Left ventricle myocardium superior (tissue), 1 donor: ENCODE measurements around the gene C1QTNF1. TPM values are rescaled to one million over a fixed set of nuclear protein-coding genes. Genes with fewer than 3 reads are reported as not detected.

Experiments used
- ATAC-seq: fragments of 200-7000 bp; cut with Tn5 transposase; one replicate; pipeline ENCODE4 v1.9.1; 2020; ENCODE audit warnings: mild to moderate bottlenecking, moderate library complexity
- DNase-seq: peaks from one replicate; pipeline ENCODE4 v3.0.0-alpha.2; 2020
- intact Hi-C: fragments of 100-400 bp; cut with micrococcal nuclease; formaldehyde crosslinking; loops from one replicate; pipeline ENCODE4 v1.11.0; 2022
- total RNA-seq: library from RNA; stranded (reverse); fragmentation: NEBNext Ultra II Directional; extraction: Animal tissue kit (Norgen Biotek cat#: 25700); gene quantifications from one replicate; pipeline ENCODE4 v1.2.1, GENCODE V29; 2021
- donor health status: DM: no; HTN: yes; CAD: no; lungs with severe emphysema.

C1QTNF1 gene
- total RNA-seq, 1 donor from 2014 or later: 247 TPM

DNA sequence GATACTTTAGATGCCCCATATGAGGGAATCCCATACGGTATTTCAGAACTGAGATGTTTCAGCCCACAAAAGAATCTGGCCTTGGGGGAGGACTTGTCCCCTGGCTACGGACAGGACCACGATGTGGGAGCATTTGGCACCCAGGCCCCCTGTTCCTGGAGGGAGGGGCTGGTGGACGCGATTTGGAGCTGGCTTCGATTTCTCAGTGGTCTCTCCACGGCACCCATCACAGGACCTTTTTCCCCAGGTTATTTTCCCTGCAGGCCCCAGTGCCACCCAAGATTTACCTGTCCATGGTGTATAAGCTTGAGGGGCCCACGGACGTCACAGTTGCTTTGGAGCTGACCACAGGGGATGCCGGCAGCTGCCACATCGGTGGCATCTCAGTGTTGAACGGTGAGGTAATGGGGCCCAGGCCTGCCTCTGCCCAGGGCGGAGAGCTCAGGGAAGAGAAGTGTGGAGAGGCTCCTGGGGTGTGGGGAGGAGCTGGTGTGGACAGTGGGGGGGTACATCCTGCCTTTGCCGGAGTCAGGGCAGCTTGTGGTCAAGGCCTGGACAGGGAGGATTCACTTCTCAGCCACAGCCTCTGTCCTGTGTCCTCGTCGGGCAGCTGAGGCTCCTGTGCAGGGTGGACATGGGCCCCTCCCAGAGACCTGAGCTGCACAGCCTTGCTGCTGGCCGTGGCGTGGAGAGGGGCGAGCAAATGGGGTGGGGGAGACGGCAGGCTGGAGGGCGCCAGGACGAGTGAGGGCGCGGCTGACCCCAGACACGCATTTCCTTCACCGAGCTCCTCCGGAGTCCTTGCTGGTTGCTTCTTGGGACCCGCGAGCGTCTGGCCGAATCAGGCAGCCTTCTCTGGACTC lies 60.6 kb downstream of the C1QTNF1 start:
- ATAC-seq: no peak
- DNase-seq: peak; percentile 18
- intact Hi-C loops: no loop called here

DNA sequence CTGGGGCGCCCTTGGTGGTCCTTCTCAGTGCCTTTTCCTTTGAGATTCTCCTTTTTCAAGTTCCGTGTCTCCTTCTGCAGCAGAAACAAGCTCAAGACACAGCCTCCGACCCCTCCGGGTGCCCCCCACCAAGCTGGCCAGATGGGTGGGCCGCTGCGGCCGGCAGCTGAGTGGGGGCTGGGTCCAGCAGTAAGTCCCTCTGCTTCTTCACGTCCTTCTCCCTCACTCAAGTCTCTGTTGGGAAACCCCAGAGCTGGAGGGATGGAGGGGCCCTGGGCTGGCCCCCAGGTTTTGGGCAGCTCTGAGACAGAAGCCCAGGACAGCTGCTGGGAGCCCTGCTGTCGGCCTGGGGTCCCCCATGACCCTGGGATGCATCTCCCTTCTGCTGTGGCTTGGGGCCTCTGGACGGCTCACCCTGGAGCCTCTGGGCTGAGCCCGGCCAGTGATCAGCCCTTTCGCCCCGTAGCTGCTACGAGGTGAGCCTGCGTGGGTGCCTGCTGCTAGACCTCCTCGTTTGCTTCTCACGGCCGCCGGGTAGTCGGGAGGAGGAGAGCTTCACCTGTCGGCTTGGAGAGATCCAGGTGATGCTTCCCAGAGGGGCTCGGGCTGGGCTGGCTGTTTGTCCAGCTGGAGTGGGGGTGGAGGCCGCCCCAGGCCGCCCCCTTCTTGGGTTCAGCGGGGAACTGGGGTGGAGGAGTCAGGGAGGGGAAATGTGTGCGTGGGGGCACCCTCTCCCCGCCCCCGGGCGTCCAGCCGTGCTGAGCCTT lies 61.4 kb downstream of the C1QTNF1 start:
- intact Hi-C loops: no loop called here
- DNase-seq (peak; percentile 23), ATAC-seq (no peak)

DNA sequence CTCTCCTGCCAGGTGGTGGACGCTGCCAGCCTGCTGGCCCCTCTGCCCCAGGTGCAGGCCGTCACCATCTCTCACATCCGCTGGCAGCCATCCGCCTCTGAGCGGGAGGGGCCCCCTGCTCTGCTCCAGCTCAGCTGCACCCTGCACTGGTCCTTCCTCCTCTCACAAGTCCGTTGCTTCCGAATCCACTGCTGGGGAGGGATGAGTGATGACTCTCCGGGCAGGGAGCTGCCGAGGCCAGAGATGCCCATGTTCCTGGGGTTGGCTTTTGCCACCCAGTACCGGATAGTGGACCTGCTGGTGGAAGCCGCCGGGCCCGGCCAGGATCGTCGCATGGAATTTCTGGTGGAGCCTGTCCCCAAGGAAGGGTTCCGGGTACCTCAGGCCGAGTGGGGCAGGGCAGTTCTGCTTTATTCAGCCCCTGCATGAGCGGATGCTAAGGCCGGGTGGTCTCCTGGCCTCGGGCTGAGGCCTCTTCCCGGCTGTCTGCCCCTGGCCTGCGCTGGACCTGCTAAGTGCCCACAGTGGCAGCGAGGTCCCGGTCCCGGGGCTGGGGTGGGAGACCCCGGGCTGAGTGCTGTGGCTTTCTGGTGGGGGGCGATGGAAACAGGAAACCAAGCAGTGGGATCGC lies 62.1 kb downstream of the C1QTNF1 start:
- intact Hi-C loops: no loop called here
- peak; percentile 25 for DNase-seq
- ATAC-seq: no peak

DNA sequence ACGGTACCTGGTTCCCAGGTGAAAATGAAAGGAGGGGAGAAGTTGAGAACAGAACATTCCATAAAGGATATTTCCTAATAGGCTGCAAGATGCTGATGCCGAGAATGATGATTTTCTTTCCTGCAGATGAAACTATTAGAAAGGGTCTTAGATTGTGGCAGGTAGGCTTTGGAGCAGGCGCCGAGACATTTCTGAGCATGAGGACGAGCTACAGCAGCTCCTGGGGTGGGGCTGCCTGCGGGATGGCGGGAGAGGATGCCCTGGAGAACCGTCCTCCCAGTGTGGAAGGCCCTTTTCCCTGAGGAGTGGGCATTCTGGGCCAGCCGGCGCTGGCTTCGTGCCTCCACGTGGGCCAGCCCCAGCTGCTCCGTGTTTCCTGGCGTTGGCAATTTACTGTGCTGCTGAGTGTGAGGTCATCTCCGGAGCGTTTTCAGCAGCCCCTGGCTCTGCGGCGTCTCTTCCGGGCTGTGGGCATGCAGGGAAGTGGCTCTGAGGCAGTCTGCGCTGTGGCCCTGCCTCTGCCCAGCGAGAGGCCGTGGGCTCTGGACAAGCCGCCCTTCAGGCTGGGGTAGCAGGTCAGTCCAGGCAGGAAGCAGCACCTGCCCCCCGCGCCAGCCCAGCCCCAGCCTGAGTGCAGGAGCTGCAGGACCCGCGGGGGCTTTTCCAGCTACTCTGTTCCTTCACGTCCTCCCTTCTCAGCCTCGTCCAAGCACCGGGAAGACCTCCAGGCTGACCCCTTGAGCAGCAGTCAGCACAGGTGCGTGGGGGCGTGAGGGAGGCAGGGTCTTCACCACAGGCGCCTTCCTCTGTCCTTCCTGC lies 62.8 kb downstream of the C1QTNF1 start:
- DNase-seq: peak; percentile 26
- intact Hi-C loops: no loop called here
- no peak for ATAC-seq

DNA sequence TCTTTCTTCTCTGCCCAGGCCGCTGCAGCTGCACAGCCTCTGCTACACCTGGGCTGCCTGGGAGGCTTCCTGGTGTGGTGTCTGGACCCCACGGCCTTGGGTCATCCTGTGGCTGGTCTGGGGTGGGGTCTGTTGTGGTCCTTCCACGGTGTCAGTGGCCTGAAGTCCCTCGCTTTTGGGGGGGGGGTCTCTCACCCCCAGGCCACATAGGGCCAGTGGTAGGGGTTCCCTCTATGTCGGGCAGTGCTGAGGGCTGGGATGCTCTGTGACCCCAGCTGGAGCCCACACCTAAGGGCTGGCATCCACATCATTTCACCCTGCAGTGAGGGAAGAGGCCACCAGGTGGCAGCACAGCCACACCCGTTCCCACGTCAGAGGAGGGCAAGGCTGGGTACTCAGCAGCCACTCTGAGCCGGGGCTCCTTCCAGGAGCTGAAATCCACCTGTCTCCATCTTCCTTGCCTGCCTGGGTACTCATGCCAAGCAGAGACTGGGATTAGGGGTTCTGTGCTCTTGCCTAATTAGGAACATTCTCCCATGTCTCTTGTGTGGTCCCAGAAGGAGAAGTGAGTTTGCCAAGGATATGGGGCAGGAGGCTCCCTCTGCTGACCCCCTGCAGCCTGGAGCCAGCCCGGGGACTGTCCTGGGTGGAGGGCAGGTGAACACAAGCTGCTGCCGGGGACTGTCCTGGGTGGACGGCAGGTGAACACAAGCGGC lies 63.6 kb downstream of the C1QTNF1 start:
- intact Hi-C loops: no loop called here
- peak; percentile 69 for ATAC-seq
- peak; percentile 82 for DNase-seq

DNA sequence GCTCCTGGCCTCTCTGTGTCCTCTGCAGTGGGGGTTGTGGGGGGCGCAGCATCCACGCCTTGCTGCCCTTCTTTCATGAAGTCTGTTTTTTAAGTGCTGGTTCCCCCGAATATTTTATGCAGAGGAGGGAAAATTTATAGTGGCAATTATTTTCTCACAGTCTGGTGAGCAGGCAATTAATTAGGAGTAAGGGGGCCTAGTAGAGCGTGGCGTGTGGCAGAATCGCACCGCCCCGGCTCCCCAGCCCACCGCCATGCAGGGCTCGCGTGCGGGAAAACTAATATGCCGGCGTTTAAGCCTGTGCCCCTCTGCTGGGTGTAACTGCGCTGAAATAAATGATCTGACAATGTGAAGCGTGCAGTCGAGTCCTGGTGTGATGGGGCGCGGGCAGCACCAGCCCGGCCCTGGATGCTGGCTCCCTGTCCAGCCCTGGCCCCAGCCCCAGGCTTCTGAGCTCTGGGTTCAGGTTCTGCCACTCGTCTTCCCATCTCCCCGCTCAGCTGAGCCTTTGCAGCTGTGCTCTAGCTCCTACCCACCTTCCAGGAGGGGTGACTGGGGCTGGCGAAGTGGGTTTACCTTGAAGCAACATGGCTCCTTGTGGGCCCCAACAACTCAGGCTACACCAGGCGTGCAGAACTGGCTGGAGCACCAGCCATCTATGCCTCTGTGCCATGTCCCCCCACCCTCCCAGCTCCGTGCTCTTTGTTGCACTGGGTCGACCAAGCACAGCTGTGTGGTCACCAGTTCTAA lies 64.5 kb downstream of the C1QTNF1 start:
- intact Hi-C loops: no loop called here
- DNase-seq: peak; percentile 25
- ATAC-seq: no peak

DNA sequence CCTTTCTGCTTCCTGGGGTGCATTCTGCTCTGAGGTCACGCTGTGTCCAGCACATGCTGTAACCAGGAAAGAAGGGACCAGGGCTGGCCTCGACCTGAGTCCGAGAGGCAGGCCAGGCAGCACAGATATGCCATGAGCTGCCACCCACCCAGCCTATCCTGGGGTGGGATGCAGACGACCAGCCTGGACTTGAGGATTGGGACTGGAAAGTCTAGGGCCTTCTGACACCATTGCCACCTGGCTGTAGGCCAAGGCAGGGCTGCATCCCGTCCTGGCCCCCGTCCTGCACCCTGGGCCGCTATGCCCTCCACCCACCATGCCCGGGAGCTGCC lies 65.0 kb downstream of the C1QTNF1 start:
- intact Hi-C loops: no loop called here

DNA sequence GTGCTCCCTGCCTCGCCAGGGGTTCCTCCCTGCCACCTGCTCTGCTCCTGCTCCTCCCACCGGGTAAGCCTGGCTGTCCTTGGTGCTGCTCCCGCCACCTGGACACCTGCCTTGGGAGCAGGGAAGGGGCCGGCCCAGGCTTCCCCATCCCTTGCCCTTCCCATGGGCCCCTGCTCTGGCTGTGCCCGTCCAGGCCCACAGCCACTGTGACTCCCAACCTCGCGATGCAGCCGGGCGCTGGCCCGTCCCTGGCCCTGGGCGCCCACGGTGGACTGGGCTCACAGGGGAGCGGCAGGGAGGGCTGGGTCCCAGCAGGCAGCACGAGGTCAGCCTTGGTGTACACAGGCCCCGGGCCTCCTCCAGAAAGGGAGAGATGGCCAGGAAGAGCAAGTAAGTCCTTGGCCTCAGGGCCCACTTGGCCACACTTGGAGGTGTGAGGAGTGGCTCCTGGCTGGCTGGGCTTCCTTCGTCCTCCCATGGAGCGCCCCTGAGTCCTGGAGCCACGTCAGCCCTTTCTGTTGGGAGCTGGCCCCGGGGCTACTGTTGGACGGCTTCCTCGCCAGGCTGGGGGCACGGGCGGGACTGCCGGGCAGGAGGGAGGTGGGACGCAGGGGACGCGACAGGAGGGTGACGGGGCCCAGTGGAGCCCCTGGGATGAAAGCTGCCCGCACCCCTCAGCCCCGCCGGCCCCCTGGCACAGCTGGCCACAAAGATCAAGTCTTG lies 65.9 kb downstream of the C1QTNF1 start:
- no peak for DNase-seq
- intact Hi-C loops: loop anchor here (10.0 kb wide), 1 partner anchor 305 kb away; no protein-coding TSS in a partner anchor
- peak; percentile 3 for ATAC-seq

More for the DNA sequence above, 65.0 kb downstream of the C1QTNF1 start:
- DNase-seq (no peak), ATAC-seq (no peak)

DNA sequence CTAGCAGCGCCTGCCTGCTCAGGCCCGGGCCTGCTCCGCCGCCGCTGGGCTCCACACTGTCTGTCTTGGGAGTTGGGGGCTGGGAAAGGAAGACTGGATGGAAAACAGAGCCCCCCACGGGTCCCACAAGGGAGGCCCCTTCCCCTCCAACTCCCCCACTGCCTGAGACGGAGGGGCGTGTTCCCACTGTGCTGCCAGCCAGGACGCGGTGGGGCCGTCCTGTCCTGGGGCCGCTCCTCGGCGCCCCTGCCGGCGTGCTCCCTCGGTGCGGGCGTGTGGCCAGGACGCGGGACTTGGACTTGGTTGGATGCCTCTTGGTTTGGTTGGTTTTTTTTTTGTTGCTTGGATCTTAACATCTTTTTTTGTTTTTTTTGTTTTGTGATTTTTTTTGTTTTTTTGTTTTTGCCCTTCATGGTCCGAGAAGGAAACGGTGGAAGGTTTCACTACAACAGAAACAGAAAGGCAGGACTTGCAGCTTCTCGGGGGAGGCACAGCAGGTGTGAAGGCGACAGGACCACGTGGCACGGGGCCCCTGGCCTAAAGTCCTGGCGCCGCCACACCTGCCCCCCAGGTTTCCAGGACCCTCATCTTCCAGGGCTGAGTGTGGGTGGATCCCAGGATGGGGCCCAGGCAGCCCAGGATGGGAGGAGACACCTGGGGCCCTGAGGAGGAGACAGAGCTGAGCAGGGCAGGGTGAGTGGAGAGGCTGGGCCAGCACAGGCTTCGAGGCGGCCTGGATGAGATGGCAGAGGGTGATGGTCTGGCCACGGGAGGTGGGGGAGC lies 66.7 kb downstream of the C1QTNF1 start:
- ATAC-seq (peak; percentile 22), DNase-seq (no peak)
- intact Hi-C loops: loop anchor here (10.0 kb wide), 1 partner anchor 304 kb away; no protein-coding TSS in a partner anchor

DNA sequence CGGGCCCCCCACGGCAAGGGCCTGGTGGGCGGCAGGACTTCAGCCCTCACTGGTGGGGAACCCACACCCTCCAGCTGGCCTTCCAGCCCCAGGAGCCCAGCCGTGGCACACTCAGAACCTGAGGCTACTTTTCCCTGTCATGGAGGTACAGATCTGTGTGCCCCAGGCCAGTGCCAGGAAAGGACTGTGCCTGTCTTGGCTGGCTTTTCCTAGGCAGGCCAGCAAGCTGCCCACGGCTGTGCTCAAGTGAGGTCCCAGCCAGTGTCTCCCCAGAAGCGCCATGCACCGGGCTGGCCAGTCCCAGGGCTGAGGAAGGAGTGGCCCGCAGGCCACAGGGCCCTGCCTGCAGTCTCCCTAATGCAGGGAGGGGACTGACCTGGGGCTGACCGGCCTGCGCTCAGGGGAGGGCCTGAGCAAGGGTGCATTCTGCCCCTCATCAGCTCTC lies 67.3 kb downstream of the C1QTNF1 start:
- DNase-seq (no peak), ATAC-seq (no peak)
- intact Hi-C loops: loop anchor here (10.0 kb wide), 1 partner anchor 304 kb away; no protein-coding TSS in a partner anchor

DNA sequence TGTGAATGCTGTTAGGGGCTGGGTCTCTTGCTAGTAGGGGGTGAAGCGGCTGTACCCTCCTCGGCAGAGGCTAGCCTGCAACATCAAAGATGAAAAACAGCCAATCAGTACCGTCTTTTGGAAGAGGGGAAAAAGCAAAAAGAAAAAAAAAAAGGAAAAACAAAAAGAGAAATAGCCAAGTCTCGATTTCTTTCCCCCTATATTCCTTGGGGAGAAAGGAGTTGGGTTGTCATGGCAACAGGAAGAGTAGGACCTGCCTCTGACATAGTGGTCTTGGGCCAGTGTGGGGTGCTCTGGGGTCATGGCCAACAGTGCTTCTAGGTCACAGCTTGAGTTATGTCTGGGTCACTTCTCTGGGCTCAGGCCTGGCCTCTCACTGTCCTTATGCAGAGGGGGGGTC lies 68.6 kb downstream of the C1QTNF1 start:
- ATAC-seq: no peak
- intact Hi-C loops: loop anchor here (10.0 kb wide), 1 partner anchor 302 kb away; no protein-coding TSS in a partner anchor
- DNase-seq: no peak

DNA sequence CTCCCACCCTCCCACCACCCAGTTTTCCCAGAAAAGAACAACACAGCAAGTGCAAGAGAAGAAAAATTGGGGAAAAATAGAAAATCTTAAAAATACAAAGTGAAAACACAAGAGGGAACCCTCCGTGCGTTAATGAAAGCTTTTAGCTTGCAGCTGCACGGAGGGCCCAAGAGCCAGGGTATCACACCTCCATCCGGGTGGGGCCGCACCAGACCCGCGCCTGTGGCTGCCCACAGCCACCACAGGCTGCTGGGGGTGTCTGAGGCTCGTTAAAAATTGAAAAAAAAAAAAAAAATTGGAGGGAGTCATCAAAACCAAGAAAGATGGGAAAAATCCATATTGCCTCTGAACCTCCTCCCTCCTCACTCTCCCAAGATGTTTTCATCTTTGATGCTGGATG lies 69.3 kb downstream of the C1QTNF1 start:
- intact Hi-C loops: loop anchor here (10.0 kb wide), 1 partner anchor 302 kb away; no protein-coding TSS in a partner anchor
- ATAC-seq (no peak), DNase-seq (no peak)

DNA sequence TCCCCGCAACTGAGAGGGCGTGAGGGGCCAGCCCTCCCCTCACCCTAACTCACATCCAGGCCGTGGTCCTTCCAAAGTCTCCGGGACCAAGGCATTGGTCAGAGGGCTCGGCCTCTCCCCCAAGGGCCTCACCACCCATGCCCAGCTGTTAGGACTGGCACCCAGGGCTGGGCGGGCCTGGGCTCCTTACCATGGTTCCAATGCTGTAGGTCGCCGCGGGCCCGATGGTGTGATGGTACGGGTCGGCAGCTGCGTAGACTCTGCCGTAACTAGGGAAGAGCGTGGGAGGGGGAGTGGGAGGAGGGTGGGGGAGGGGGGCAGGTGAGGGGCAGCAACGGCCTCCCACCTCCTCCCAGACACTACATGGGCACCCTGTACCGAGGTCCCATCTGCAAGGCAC lies 70.3 kb downstream of the C1QTNF1 start:
- ATAC-seq (no peak), DNase-seq (no peak)
- intact Hi-C loops: loop anchor here (10.0 kb wide), 1 partner anchor 301 kb away; no protein-coding TSS in a partner anchor

DNA sequence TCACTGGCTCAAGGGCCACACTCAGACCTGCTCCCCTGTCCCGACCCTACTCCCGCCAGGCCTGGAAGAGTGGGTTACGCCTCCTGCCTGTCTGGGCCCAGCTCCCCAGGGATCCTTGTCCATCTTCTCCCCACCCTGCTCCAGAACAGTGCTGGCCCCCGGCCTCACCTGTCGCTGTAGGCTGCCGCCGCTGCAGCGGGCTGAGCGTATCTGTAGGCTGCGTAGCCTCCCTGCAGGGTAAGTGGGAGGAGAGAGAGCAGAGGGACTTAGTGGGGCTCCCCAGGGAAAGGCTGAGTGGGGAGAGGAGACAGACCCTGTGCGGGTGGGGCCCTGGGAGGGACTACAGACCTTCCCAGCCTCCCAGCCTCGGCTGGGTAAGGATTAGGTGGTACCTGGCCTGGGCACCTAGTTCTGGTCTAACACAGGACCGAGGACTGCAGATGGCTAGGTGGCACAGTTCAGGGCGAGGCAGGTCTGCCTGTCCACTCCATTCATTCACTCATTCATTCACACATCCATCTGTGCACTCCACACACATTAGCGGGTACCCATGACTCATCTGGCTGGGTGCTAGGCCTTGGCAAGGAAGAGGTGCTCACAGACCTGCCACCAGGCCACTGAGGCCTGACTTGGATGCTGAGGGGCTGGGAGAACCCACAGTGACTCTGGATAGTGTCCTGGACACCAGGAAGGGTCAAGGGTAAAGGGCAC lies 71.5 kb downstream of the C1QTNF1 start:
- no peak for ATAC-seq

DNA sequence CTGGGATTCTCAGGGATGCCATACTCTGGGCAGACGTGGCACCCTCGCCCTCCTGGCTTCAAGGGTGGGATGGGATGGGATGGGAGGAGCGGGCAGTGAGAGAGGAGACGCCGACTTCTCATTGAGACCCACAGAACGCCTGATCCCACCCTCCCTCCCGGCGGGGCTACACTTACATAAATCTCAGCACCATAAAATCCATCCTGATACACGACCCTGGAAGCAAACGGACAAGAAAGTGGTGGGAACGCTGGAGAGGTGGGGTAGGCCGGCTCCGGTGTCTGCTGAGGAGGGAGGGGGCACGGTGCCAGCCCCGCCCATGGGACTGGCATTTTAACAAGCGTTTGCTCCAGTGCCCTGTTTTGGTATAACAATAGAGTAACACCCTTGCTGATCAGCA lies 72.5 kb downstream of the C1QTNF1 start:
- no peak for ATAC-seq
- intact Hi-C loops: loop anchor here (10.0 kb wide), 1 partner anchor 298 kb away; no protein-coding TSS in a partner anchor
- DNase-seq: no peak

More for the DNA sequence above, 71.5 kb downstream of the C1QTNF1 start:
- DNase-seq: no peak
- intact Hi-C loops: loop anchor here (10.0 kb wide), 1 partner anchor 299 kb away; no protein-coding TSS in a partner anchor
